HG03442 (cell line): Measurements from ENCODE around the gene RBBP8.
"Not testable (repeated sequence)": the region's sequence is repeated elsewhere in the genome, so short reads cannot be mapped to it uniquely, and the experiment has no call there.

Experiments
- ATAC-seq: cut with Tn5 transposase; IDR thresholded peaks from one replicate; pipeline ENCODE4 v1.9.1; 2021; ENCODE audit warnings: mild to moderate bottlenecking, moderate library complexity; ENCODE audit not compliant: unreplicated experiment

Gene RBBP8

DNA sequence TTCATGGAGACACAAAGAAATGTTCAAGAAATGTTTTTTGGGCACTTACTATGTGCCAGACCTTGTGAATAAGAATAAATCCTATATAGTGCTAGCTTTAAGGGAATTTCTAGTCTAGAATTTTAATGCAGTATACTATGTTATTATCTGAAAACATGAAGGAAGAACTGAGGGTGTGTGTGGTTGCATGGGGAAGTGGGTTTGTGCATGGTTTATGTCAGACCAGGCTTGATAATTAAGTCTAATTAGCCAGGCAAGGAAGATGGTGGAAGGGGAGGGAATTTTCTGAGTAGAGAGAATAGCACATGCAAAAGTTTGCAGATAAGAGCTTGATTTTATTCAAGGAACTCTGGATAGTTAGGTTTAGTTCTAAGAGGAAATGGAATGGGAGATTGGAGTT, 6.5 kb downstream of the RBBP8 start:
- no peak for ATAC-seq

DNA sequence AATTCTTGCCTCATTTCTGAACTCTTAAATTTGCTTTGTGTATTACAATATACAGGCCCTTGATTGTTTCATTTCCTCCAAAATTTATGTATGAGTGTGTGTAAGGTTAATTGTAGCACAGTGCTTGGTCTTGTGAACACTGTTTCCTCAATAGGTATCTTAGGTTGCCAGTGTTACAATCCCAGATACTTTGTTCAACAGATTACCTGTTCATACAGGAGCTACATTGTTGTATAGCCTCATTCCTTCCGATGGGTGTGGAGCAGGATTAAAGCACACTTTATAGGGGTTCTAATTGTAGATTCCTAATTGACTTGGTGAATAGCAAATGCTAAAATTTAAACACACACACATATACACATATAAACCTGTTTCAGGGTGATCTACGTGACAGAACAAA, 10.7 kb downstream of the RBBP8 start:
- no peak for ATAC-seq

DNA sequence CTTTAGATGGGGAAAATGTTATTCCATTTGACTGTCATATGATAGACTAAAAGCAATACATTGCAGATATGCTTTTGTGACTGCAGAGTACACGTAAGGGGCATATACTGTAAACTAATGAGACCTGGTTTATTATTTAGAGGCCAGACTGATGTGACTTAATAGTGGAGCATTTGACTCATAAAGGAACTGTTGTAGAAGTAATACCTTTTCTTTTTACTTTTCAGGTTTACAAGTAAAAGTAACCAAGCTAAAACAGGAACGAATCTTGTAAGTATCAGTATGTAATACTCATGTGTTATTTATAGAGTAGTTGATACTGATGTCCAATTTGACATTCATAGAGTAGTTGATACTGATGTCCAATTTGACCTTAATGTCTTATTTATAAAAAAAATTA, 13.1 kb downstream of the RBBP8 start:
- no peak for ATAC-seq

DNA sequence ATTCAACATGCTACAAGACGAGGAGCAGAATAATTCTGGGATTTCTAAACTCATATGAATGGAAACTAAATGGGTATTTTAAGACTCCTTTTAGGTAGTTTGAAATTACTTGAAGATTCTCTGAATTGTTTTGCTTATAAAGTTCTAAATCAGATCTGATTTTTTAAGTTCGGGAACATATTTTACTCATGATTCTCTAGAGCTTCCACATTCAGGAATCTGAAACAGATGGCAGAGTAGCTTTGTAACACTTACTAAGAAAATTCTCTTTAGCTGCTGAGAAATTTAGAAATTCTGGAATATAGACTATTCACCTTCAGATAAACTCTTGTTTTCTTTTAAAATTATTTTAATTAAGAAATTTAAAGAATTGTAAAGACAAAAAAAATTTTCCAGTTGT, 13.7 kb downstream of the RBBP8 start:
- ATAC-seq: no peak

DNA sequence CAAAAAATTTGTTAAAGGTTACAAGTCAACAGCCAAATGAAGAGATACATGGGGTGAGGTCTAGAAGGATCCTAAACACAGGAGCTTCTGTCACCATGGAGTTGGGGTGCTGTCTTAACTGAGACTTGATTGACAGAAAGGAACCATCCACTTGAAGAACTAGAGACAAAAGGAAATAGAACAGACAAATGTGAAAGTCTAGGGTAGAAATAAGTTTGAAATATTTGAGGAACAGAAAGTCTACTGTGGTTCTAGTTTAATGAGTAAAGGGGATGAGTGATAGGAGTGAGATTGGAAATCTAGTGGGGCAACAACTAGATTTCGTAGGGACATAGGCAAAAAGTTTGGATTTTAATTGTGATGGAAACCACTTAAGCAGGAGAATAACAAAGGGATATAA, 18.7 kb downstream of the RBBP8 start:
- ATAC-seq: no peak

DNA sequence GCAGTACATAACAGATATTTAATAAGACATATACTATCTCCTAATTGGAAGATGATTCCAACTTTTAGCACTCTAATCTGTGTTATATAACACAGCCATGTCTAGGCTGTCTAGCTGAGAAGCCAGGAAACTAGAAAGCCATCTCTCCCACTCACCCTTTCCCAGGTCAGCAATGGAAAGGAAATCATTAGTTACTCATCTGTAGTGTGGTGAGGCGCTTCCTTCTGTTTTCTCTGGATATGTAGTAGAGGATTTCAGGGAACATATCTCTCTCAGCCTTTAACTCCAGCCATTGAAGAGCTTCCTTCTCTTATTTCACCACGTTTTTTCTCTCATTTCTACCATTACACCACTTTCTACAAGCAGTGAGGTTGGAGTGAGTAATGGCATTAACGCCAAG, 19.4 kb downstream of the RBBP8 start:
- no peak for ATAC-seq

DNA sequence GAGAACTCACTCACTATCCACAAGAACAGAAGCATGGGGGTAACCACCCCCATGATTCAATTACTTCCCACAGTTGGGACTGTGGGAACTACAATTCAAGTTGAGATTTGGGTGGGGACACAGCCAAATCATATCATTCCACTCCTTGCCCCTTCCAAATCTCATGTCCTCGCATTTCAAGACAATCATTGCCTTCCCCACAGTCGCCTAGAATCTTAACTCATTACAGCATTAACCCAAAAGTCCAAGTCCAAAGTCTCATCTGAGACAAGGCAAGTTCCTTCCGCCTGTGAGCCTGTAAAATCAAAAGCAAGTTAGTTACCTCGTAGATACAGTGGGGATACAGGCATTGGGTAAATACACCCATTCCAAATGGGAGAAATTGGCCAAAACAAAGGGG, 20.9 kb downstream of the RBBP8 start:
- ATAC-seq: not testable (repeated sequence)

DNA sequence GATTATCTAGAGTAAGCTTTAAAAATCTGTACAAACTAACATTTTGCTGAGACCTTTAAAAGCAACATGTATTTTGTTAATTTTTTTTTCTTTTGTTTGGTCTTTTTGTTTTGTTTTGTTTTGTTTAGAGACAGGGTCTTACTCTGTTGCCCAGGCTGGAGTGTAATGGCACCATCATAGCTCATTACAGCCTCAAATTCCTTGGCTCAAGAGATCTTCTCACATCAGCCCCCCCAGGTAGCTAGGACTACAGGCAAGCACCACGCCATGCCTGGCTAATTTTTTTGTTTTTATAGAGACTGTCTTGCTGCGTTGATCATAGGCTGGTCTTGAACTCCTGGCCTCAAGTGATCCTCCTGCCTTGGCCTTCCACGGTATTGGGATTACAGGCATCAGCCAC, 23.1 kb downstream of the RBBP8 start:
- no peak for ATAC-seq

DNA sequence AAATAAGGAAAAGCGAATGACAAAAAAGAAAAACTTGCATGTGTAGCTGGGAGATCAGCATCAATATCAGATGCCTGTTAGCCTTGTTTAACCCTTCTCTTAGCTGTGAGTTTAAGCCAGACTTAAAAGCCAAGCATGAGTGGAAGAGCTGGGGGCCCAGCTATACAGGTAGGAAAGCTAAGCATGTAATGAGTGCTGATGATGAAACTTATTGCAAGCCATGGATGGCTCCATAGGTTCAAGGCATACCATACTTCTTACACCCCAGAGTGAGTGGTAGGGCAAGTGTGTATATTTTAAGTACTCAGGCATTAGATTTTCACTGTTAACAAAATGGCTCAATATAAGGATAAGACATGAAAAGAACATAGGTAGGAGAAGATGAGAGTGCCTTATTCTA, 28.0 kb downstream of the RBBP8 start:
- no peak for ATAC-seq

DNA sequence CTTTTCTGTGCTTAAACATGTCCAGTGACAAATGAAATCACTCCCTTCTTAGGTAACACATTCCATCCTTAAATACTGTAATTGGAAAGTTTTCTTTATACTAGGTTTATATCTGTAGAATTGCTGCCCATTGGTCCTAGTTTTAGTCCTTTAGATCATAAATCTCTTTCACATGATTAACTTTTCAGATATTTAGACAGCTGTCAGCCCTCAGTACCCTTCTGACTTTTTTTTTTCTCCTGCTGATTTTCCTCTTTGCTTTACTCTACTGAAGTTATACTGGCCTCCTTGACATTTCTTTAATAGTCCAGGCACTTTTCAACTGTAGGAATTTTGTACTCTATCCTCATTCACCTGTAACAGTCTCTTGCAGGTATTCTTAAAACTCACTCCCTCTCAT, 28.9 kb downstream of the RBBP8 start:
- ATAC-seq: no peak

DNA sequence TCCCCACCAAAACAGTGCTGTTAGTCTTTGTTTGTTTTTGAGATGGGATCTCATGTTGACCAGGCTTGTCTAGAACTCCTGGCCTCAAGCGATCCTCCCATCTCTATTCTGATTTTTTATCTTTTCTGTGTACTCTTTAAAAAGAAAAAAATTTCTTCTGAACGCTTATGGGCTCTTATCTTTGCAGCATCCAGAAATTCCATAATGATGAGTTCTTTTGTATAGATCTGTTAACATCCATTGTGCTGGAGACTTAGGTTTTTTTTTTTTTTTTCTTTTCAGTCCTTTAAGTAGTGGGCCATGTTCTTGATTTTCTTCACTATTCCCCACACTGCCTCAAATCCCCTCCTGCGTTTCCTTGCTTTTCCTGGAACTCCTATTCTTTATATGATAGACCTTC, 31.0 kb downstream of the RBBP8 start:
- no peak for ATAC-seq

DNA sequence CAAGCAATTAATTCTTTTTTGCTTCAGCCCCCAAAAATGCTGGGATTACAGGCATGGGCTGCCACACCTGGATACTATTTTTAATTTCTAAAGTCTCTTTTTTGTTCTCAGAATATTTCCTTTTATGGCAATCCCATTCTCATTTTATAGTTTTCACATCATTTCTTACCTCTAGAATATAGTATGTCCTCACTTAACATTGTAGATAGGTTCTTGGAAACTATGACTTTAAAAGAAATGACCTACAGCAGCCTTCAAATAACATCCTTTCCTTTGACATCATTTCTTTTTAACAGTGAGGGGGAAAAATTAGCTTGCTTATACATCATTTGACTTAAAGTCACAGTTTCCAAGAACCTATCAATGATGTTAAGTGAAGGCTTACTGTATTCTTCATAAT, 31.6 kb downstream of the RBBP8 start:
- no peak for ATAC-seq

DNA sequence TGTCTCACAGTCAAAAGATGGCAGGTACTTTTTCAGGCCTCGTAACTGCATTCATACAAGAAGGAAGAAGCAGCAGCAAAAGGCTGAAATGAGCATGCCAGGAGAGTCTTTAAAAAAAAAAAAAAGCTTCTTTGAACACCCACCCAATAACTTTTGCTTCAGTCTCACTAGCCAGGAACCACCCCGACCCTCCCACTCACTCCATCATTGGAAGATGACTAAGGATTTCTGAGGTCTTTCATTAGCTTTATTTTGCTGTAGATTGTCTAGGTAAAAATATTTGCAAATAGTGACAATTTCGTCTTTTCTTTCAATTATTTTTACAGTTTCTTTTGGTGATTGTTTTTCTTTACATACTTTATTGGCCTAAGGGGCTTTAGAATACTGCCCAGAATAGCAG, 37.9 kb downstream of the RBBP8 start:
- no peak for ATAC-seq

DNA sequence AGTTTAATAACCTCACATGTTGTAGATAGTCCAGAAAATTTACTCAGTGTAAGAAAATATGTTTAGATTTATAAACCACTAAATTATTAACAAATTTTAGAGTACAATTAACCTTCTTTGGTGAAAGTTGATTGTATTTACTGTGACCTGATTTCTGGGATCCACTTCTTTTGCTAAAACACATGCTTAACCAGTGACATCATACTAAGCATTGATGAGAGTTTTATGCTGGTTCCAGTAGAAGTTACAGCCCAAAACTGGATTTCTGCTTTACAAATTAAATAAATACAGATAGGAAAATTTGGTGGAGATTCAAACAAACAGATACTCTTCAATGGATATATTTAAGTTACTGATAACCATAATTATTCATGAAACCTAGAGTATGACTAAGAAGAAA, 40.9 kb downstream of the RBBP8 start:
- no peak for ATAC-seq

DNA sequence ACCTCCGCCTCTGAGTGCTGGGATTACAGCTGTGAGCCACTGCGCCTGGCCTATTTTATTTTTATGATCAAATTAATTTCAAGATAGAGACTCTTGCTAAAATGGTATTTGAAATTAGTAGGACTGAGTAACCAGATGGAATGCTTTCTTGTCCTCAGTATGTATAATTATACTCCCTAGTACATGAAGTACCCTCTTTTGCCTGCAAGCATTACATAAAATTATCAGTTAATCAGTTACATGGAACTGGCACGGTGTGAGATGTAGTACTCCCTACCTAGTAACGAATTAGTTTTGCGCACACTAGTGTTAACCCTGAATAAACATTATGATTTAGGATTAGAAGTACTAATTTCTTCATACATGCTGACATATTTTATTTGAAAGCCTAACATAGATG, 41.6 kb downstream of the RBBP8 start:
- no peak for ATAC-seq

DNA sequence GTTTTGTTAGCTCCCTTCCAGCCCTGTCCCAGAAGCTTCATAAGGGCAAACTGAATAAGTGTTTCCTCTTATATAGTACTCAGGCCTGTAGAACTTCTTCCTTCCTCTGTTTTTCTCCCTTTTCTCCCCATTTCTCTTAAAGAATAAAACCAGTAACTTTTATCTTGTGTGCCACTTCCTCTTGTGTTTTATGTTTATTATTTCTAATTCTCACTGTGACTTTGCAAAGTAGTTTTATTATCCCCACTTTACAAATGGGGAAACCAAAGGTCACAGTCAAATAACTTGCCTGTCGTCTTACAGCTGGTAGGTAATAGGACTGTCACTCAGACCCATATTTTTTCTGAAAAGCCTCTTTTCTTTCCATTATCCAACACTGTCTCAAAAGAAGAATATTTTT, 42.4 kb downstream of the RBBP8 start:
- ATAC-seq: no peak

DNA sequence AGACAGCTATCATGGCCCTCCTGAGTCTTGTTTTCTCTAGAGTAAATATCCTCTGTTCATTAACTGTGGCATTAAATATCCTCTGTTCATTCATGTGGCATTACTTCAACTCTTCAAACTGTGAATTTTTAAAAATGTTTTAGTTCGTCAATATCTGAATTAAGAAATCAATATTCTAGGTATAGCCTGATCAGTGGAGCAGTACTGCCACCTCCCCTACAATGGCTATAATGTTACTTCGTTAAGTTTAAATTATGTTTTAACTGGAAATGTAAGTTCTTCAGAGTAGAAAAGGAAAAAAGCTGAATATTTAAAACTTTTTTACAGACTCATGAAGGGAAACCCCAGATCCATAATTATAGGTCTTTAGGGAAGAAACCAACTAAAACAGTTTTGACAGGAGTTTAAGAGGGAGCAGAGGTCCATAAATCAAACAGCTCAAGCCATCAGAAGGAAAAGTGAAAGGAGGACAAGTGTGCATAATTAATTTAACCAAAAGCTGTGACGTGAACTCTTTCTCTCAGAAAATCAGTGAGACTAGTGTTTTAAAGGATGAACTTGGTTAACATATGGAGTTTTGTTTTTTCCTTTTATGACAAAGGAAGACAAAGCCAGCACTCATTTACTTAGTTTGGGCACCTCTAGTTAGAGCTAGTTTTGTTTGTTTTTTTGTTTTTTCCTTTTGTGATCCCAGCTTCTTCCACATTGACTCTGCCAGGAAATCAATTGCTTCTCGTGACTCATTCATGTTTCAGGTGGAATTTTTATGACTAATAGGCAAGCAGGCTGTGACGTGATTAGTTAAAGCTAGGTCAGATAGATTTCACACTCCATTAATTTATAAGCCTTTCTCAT, 44.9 kb downstream of the RBBP8 start:
- ATAC-seq: peak; percentile 64

DNA sequence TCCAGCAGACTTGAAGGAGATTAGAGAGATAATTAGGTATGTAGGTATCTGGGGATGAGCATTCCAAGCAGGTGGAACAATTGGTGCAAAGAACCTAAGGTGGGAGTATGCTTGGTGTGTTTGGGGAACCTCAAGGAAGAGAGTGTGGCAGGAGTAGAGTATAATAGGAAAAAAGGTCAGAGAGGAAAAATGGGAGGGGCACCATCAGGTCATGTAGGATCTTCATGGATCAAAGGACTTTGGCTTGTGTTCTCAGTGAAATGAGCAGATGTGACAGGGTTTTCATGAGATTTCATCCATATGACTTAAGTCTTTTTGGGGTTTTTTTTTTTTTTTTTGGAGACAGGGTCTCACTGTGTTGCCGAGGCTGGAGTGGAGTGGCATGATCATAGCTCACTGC, 47.3 kb downstream of the RBBP8 start:
- no peak for ATAC-seq

DNA sequence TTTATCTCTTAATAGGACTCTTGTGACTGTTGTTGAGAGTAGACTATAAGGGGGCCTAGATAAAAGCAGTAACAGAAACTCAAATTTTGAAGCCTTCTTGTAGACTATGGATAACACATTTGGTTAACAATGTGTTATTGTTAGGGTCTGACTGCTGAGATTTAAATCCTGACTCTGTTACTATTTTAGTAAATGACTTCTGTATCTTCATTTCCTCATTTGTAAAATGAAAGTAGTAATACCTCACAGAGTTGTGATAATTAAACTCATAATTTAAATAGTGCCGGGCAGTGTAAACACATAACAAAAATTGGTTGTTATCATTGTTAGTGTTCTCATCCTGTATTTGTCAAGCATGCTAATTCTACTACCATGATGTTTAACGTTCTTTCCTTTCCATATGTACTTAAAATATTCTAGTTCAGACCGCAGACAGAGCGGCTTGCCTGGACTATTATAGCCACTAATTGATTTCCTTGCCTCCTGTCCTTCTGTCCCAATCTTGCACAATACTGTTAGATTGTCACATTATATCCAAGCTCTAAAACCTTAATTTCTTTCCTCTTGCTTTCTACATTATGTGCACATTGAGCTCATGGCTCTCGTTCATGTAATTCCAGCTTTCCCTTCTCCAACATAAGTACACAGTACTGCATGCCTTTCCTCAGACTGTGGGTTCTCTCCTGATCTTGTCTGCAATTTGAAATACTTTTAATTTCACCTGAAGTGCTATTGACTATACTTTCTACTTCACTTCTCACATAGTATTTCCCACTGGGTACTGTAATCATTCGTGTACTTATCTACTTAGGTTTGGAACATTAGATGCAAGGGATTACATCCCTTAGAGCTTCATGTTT, 48.4 kb downstream of the RBBP8 start:
- ATAC-seq: no peak

DNA sequence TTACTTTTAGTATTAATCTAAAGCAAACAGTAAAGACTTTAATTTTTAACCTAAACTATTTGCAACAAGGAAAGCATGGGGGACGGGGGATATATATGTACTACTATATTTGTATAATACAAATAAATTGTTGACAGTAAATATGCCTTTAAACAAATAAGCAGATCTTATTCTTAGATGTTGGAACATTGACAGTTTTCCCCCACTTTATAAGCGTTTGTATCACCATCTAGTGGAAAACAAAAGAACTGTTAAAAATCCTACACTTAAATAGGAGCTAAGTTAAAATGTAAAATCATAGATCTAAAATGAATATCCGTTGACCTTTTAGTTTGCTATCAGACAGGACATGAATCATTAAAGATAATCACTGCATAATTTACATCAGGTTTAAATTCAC, 50.0 kb downstream of the RBBP8 start:
- no peak for ATAC-seq

DNA sequence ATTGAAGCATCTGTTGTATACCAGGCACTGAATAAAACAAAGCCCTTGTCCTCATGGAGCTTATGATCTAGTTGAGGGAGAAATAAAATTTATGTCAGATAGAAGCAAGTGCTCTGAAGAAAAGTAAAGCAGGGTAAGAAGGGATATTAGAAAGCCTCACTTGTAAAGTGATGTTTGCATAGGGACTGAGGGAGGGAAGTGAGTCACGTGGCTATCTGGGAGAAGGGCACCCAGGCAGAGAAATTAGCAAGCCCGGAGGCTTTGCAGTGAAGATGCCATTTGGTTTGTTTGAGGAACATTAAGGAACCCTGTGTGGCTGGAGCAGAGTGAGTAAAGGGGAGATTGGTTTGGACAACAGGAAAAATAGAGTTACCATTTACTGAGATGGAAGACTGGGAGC, 52.1 kb downstream of the RBBP8 start:
- no peak for ATAC-seq

DNA sequence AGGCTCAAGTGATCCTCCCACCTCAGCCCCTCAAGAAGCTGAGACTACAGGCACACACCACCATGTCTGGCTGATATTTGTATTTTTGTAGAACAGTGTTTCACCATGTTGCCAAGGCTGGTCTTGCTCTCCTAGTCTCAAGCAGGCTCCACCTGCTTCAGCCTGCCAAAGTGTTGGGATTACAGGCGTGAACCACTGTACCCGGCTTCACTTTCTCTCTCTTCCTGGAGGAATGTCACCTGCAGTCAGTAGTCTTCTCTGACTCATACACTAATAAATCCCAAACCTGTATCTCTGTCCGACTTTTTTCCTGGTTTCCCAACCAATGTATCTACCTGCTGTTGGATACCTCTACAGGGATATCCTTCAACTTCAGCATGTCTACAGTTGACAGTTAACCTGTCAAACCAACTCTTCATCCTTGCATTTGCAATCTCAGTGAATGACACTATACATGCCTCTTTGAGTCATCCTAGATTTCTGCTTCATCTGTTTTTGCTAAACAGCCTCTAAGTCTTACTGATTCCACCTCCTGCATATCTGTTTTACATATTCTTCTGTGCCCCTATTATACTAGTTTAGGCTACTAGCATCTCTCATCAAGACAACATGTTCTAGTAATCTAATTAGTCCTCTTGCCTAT, 54.5 kb downstream of the RBBP8 start:
- no peak for ATAC-seq
